Measurements from ENCODE around the gene CHAF1B. TPM values are rescaled to one million over a fixed set of nuclear protein-coding genes. Genes with fewer than 3 reads are reported as not detected.
A peak's percentile ranks its signal among the peaks of the same experiment; 100 is the strongest.

Gene CHAF1B
- total RNA-seq (2021; fragmentation: NEBNext Ultra II Directional; extraction: Animal tissue kit (Norgen Biotek cat#: 25700)) (22.0 and 23.1 TPM in 2 replicates), polyA plus RNA-seq (2011; rRNA removed) (11.0 and 11.8 TPM in 2 replicates), polyA minus RNA-seq (2011; rRNA and poly(A)+ RNA removed) (12.1 and 14.5 TPM in 2 replicates)
- polyA plus RNA-seq (2011; cell fraction: cytosol; rRNA removed): 10.9 TPM
- polyA plus RNA-seq (2011; cell fraction: nucleus; rRNA removed): 9.0 TPM
- polyA plus RNA-seq (2012, experiment 1 of 2): 13.6 to 16.1 TPM (median 14.7 TPM) in 4 replicates
- 11.5 TPM for polyA plus RNA-seq (2012, experiment 2 of 2)
- 12.9 TPM for polyA plus RNA-seq (2013, experiment 1 of 2)
- 12.2 TPM for polyA plus RNA-seq (2013, experiment 2 of 2)
- 8.5 TPM for polyA minus RNA-seq (2011; cell fraction: cytosol; rRNA and poly(A)+ RNA removed)
- 7.5 TPM for polyA minus RNA-seq (2011; cell fraction: nucleus; rRNA and poly(A)+ RNA removed)
- long read RNA-seq, experiment 1, full-length matches to known transcripts: 1 of 15 reads
- long read RNA-seq, experiment 1, partial matches to known transcripts: 7 of 15 reads
- long read RNA-seq, experiment 1, other reads (novel, unspliced or antisense): 7 of 15 reads
- long read RNA-seq, experiment 2, full-length matches to known transcripts: 7 of 14 reads
- long read RNA-seq, experiment 2, partial matches to known transcripts: 4 of 14 reads
- long read RNA-seq, experiment 2, other reads (novel, unspliced or antisense): 3 of 14 reads

GRCh38 chr21:36385233-36386030, at the start of gene CHAF1B:
Gene CHAF1B (plus strand): TSS chr21:36385392. CDS start chr21:36386137, 745 bp downstream.
- Histone ChIP-seq H3K23ac (ENCODE audit: insufficient read length) (no peak within 1 kb of the TSS), H2BK120ac (replicated peaks; ENCODE audit: low read depth, low read length) (no peak within 1 kb of the TSS), H4K8ac (ENCODE audit: extremely low read depth, insufficient read depth, low read length) (no peak within 1 kb of the TSS), H3K23me2 (ENCODE audit: low read depth, low read length) (no peaks in the 10 kb centered on the region; the same call in 1 of the 2 replicates), H4K5ac (ENCODE audit: insufficient read length, low read depth, low read length) (no peak within 1 kb of the TSS), H2BK15ac (ENCODE audit: low read length) (no peak within 1 kb of the TSS), H3K9me3 (ENCODE audit: insufficient read depth in 2 of 2, low read depth in 1 of 2, low read length in 1 of 2) (no peaks in the 10 kb centered on the region), H2BK12ac (ENCODE audit: low read depth, low read length) (no peak within 1 kb of the TSS), H2AK5ac (ENCODE audit: low read depth, low read length) (no peak within 1 kb of the TSS), H3K27ac (ENCODE audit: low read depth, low read length) (peak within 1 kb of the TSS; percentile 60; the same call in 1 of the 2 replicates), H3K79me2 (ENCODE audit: control insufficient read depth in 1 of 2, insufficient read depth in 2 of 2, low read length in 2 of 2) (no peaks in the 10 kb centered on the region), H2BK5ac (ENCODE audit: low read depth, low read length) (no peak within 1 kb of the TSS), H3K4me3 (ENCODE audit: extremely low read depth in 1 of 4, insufficient read depth in 2 of 4, low read depth in 3 of 4, low read length in 4 of 4) (peak within 1 kb of the TSS; percentile 73 to 99 (median 74)), H3K79me1 (ENCODE audit: low read depth, low read length) (no peaks in the 10 kb centered on the region; the same call in 1 of the 2 replicates), H3K14ac (ENCODE audit: insufficient read length) (no peak within 1 kb of the TSS), H3K4me2 (ENCODE audit: insufficient read depth in 1 of 2, low read depth in 2 of 2, low read length in 2 of 2) (peak within 1 kb of the TSS; percentile 71 to 95), H2BK20ac (ENCODE audit: low read length) (no peak within 1 kb of the TSS), H4K91ac (replicated peaks; ENCODE audit: insufficient read length, low read length) (no peak within 1 kb of the TSS), H3K36me3 (ENCODE audit: control insufficient read depth in 2 of 4, insufficient read depth in 4 of 4, low read length in 3 of 4) (peaks cover 0 to 11% (median 0%) of the 10 kb centered on the region in 4 experiments; a peak in 3 of 8 replicates), H3K56ac (replicated peaks; ENCODE audit: insufficient read length, low read depth, low read length) (no peak within 1 kb of the TSS), H3K9ac (replicated peaks in 1 of 4; ENCODE audit: extremely low read depth in 1 of 4, low read depth in 3 of 4, low read length in 3 of 4) (peak within 1 kb of the TSS; percentile 71 to 87 (median 74); a peak in 6 of 7 replicates), H3K4me1 (replicated peaks in 1 of 4; ENCODE audit: control insufficient read depth in 3 of 4, insufficient read depth in 4 of 4, low read length in 3 of 4) (peaks cover 0 to 9% (median 3%) of the 10 kb centered on the region in 4 experiments; a peak in 3 of 7 replicates), H2AFZ (ENCODE audit: low read length) (peak within 1 kb of the TSS; percentile 75), H3K27me3 (replicated peaks in 1 of 4; ENCODE audit: control insufficient read depth in 3 of 4, extremely low read depth in 1 of 4, insufficient read depth in 3 of 4, low read length in 3 of 4) (no peaks in the 10 kb centered on the region), H3K18ac (ENCODE audit: extremely low read depth, low read length) (no peak within 1 kb of the TSS), H4K20me1 (replicated peaks in 1 of 2; ENCODE audit: control insufficient read depth in 1 of 2, insufficient read depth in 2 of 2, low read length in 2 of 2) (no peaks in the 10 kb centered on the region), H3K4ac (replicated peaks; ENCODE audit: insufficient read length, low read depth, low read length) (no peak within 1 kb of the TSS)
- CTCF ChIA-PET (ENCODE audit: partially characterized antibody): interaction anchor here (1.2 kb wide), 1 partner anchor 175 kb away, joined by 3 read pairs; no protein-coding TSS in a partner anchor
- POLR2A ChIA-PET (ENCODE audit: partially characterized antibody): interaction anchor here (1.1 to 1.7 kb wide), 3 partner anchors 9 to 230 kb away, joined by 3 to 5 read pairs (median 4); no protein-coding TSS in a partner anchor
- DNase-seq (ENCODE audit: low read depth in 1 of 2, low spot score in 2 of 2) (peak; percentile 73 to 98), FAIRE-seq (no peak)
- WGBS, 2 experiments (ENCODE audit: extremely low coverage in 1 of 2, insufficient coverage in 1 of 2, insufficient read length in 1 of 2, insufficient replicate concordance in 2 of 2, low coverage in 1 of 2, low lambda C conversion rate in 2 of 2, missing lambda C conversion rate in 1 of 2): 12% methylated on average over 16 of the region's 77 CpGs; no CpG with 5 or more reads in 1 of the 2 experiments
- TF ChIP-seq, protein P1, sequence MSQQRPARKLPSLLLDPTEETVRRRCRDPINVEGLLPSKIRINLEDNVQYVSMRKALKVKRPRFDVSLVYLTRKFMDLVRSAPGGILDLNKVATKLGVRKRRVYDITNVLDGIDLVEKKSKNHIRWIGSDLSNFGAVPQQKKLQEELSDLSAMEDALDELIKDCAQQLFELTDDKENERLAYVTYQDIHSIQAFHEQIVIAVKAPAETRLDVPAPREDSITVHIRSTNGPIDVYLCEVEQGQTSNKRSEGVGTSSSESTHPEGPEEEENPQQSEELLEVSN (IDR thresholded peaks at IDR 0.05): peak; percentile 54
- TF ChIP-seq HDAC2 (IDR thresholded peaks at IDR 0.05; ENCODE audit: borderline replicate concordance in 1 of 2, low read depth in 2 of 2, low read length in 2 of 2) (no peak), ASH2L (IDR thresholded peaks at IDR 0.05; ENCODE audit: low read length) (no peak), NRF1 (IDR thresholded peaks at IDR 0.05; ENCODE audit: low read depth, low read length) (peak; percentile 30), HDAC6 (IDR thresholded peaks at IDR 0.05; ENCODE audit: low read depth, low read length) (no peak)
- TF ChIP-seq, protein P2, sequence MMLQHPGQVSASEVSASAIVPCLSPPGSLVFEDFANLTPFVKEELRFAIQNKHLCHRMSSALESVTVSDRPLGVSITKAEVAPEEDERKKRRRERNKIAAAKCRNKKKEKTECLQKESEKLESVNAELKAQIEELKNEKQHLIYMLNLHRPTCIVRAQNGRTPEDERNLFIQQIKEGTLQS (IDR thresholded peaks at IDR 0.05; ENCODE audit: insufficient read depth, low read depth, low read length): no peak

Data from H1 (cell line).